ENCODE measurements around the gene SPOCK2. TPM values are rescaled to one million over a fixed set of nuclear protein-coding genes. Genes with fewer than 3 reads are reported as not detected.

Gene SPOCK2
- total RNA-seq, 1 donor from 2014 or later = 8.6 TPM

DNA sequence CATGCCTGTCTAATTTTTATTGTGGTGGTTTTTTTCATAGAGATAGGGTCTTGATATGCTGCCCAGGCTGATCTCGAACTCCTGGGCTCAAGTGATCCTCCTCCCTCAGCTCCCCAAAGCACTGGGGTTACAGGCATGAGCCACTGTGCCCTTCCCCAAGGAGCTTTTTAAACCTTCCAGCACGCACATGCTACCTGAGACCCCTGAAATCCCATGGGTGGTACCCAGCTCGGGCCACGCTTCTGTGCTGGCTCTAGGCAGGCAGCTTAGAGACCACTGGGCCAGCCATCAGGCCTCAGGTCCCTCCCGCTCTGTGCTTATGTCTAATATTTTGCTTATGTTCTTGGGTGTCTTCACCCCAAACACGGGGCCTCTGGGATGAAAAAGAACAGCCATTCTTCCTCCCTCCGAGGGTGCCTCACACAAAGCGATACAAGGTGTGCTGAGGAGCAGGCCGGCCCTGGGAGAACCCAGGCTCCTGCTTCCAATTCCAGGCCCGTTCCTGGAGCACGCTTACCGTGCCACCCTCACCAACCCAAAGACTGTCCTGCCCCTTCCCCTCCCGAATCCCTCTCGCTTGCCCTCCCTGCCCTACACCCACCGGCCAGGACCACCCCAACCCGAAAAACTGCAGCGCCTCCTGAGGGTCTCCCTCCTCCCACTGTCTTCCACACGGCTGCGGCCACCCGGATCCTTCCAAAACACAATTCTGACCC, 10.9 kb downstream of the SPOCK2 start:
- Histone ChIP-seq H3K9me3 (replicated peaks) (no peaks in the 10 kb centered on the region), H3K4me3 (no peak overlapping the region), H3K4me1 (peaks cover 19% of the 10 kb centered on the region), H3K27ac (replicated peaks) (no peak overlapping the region), H3K27me3 (ENCODE audit: low read depth) (no peaks in the 10 kb centered on the region), H3K36me3 (no peaks in the 10 kb centered on the region)
- intact Hi-C loops (cut with micrococcal nuclease) = no loop called here
- TF ChIP-seq CTCF (IDR thresholded peaks at IDR 0.05; ENCODE audit: borderline replicate concordance) = no peak
- DNase-seq = no peak

GRCh38 chr10:72076756-72077155, 11.6 kb downstream of the SPOCK2 start:
- intact Hi-C loops (cut with micrococcal nuclease) = no loop called here
- peaks cover 13% of the 10 kb centered on the region for H3K4me1 ChIP-seq
- H3K36me3 ChIP-seq = no peaks in the 10 kb centered on the region
- no peak for TF ChIP-seq CTCF (IDR thresholded peaks at IDR 0.05; ENCODE audit: borderline replicate concordance)
- H3K27ac ChIP-seq (replicated peaks) = no peak overlapping the region
- no peaks in the 10 kb centered on the region for H3K27me3 ChIP-seq (ENCODE audit: low read depth)
- DNase-seq = no peak
- H3K9me3 ChIP-seq (replicated peaks) = no peaks in the 10 kb centered on the region
- H3K4me3 ChIP-seq = no peak overlapping the region

- intact Hi-C loops (cut with micrococcal nuclease) = no loop called here
- no peak for DNase-seq
Observed at GRCh38 chr10:72075376-72076115, 12.8 kb downstream of the SPOCK2 start.

GRCh38 chr10:72074574-72075375, 13.6 kb downstream of the SPOCK2 start:
- no peak overlapping the region for H3K4me3 ChIP-seq
- H3K9me3 ChIP-seq (replicated peaks) = no peaks in the 10 kb centered on the region
- no peak for TF ChIP-seq CTCF (IDR thresholded peaks at IDR 0.05; ENCODE audit: borderline replicate concordance)
- no peaks in the 10 kb centered on the region for H3K27me3 ChIP-seq (ENCODE audit: low read depth)
- DNase-seq = no peak
- H3K4me1 ChIP-seq = peaks cover 24% of the 10 kb centered on the region
- H3K27ac ChIP-seq (replicated peaks) = no peak overlapping the region
- intact Hi-C loops (cut with micrococcal nuclease) = no loop called here
- H3K36me3 ChIP-seq = no peaks in the 10 kb centered on the region

More at GRCh38 chr10:72075376-72076115, 12.8 kb downstream of the SPOCK2 start:
- Histone ChIP-seq H3K36me3 (no peaks in the 10 kb centered on the region), H3K27ac (replicated peaks) (no peak overlapping the region), H3K4me1 (peaks cover 16% of the 10 kb centered on the region), H3K9me3 (replicated peaks) (no peaks in the 10 kb centered on the region), H3K4me3 (no peak overlapping the region), H3K27me3 (ENCODE audit: low read depth) (no peaks in the 10 kb centered on the region)
- no peak for TF ChIP-seq CTCF (IDR thresholded peaks at IDR 0.05; ENCODE audit: borderline replicate concordance)

- Histone ChIP-seq H3K4me1 (peaks cover 32% of the 10 kb centered on the region), H3K36me3 (no peaks in the 10 kb centered on the region), H3K4me3 (no peak overlapping the region), H3K9me3 (replicated peaks) (no peaks in the 10 kb centered on the region), H3K27me3 (ENCODE audit: low read depth) (no peaks in the 10 kb centered on the region), H3K27ac (replicated peaks) (no peak overlapping the region)
- DNase-seq = no peak
- no peak for TF ChIP-seq CTCF (IDR thresholded peaks at IDR 0.05; ENCODE audit: borderline replicate concordance)
- intact Hi-C loops (cut with micrococcal nuclease) = no loop called here
Observed at GRCh38 chr10:72073708-72074573, 14.4 kb downstream of the SPOCK2 start.
